Activated T-helper 1 cell treated with anti-CD3 and anti-CD28 coated beads, Interleukin-12 subunit alpha, Interleukin-12 subunit beta, Interleukin-2, Interleukin-4 antibody, amounts not matched to agents 30 ng/mL and 10 ng/mL and 1 ng/mL, durations not matched to agents 14 hours and 24 hours and 36 hours (primary cell): Measurements from ENCODE around the gene AP4S1. TPM values are rescaled to one million over a fixed set of nuclear protein-coding genes. Genes with fewer than 3 reads are reported as not detected.
"Not testable (repeated sequence)": the region's sequence is repeated elsewhere in the genome, so short reads cannot be mapped to it uniquely, and the experiment has no call there.

Experiments
- DNase-seq: peaks from one replicate; pipeline ENCODE4 v3.0.0; 2021; ENCODE audit warnings: low spot score
- H3K27ac Mint-ChIP-seq: one replicate; pipeline ENCODE4 v1.8.0; 2021; ENCODE audit warnings: mild to moderate bottlenecking, mixed read lengths
- H3K27me3 Mint-ChIP-seq: one replicate; pipeline ENCODE4 v1.8.0; 2022; ENCODE audit warnings: mild to moderate bottlenecking, moderate library complexity, mixed read lengths; ENCODE audit not compliant: insufficient read depth
- H3K36me3 Mint-ChIP-seq: one replicate; pipeline ENCODE4 v1.8.0; 2021; ENCODE audit warnings: low read depth, mixed read lengths
- H3K4me1 Mint-ChIP-seq: one replicate; pipeline ENCODE4 v1.8.0; 2021; ENCODE audit warnings: low read depth, mixed read lengths
- H3K4me3 Mint-ChIP-seq: one replicate; pipeline ENCODE4 v1.8.0; 2021; ENCODE audit warnings: mild to moderate bottlenecking, moderate library complexity, mixed read lengths
- H3K9me3 Mint-ChIP-seq: one replicate; pipeline ENCODE4 v1.8.0; 2021; ENCODE audit warnings: mixed read lengths
- intact Hi-C: fragments of 100-400 bp; cut with micrococcal nuclease; formaldehyde crosslinking; loops from one replicate; pipeline ENCODE4 v1.15.1; 2024
- total RNA-seq: library from RNA; stranded (reverse); gene quantifications from 2 replicates; pipeline ENCODE4 v1.2.3, GENCODE V29; 2022

The AP4S1 gene
- total RNA-seq, 1 donor from 2014 or later = 8.5 TPM

DNA sequence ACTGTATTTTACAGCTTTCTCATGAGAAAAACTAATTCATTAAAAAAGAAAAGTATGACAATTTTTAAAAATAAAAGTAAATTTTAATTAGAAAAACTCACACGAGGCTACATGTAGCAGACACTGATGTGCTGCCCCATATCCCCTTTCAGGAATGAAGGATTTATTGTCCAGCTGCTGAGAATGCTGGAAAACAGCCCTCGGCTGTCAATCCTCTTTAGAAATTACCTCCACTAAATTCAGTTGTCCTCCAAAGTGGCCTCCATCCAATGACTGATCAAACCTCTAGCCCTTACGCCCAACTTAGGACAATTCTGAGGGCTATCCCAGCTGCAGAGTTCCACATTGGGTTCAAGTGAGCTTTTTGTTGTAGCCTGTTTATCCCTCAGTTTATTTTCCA lies 29.8 kb upstream of the AP4S1 start:
- Mint-ChIP-seq H3K27ac (no peak overlapping the region), H3K27me3 (no peaks in the 10 kb centered on the region), H3K4me1 (peaks cover 29% of the 10 kb centered on the region), H3K4me3 (no peak overlapping the region), H3K9me3 (peaks cover 29% of the 10 kb centered on the region), H3K36me3 (peaks cover 28% of the 10 kb centered on the region)
- DNase-seq = no peak
- intact Hi-C loops = loop anchor here (1.0 kb wide), 1 partner anchor 31 kb away; the partner anchor contains the start of gene STRN3

GRCh38 chr14:30996892-30997659 lies 28.4 kb upstream of the AP4S1 start:
- H3K4me1 Mint-ChIP-seq = peaks cover 23% of the 10 kb centered on the region
- H3K27ac Mint-ChIP-seq = no peak overlapping the region
- no peak overlapping the region for H3K4me3 Mint-ChIP-seq
- H3K9me3 Mint-ChIP-seq = peaks cover 30% of the 10 kb centered on the region
- DNase-seq = no peak
- H3K36me3 Mint-ChIP-seq = peaks cover 34% of the 10 kb centered on the region
- no peaks in the 10 kb centered on the region for H3K27me3 Mint-ChIP-seq
- intact Hi-C loops = no loop called here

DNA sequence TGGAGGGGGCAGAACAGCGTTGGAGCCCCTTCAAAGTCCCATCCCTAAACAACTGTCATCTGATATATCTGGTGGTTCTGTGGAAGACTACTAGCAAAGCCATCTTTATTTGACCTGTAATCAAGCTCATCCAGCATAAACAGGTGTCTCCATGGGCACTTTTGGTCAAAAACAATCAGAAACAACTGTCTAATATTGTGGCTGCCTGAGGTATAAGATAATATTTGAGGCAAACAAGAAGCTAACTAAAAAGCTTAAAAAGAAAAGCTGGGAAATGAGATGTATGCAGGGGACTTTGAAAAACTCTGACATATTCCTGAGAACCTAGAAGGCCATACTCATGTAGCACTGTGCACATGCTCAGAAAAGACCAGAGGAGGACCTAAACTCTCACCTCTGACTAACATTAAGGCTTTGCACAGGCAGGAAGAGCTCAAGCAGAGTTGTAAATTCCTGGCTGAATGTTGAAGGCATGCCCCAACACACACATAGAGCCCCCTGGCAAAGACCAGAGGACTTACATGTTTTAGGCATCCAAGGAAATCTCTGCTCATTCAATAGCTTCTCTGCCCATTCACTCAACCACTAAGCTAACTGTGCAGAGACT lies 27.2 kb upstream of the AP4S1 start:
- Mint-ChIP-seq H3K4me3 (no peak overlapping the region), H3K9me3 (peaks cover 30% of the 10 kb centered on the region), H3K36me3 (peaks cover 34% of the 10 kb centered on the region), H3K27me3 (no peaks in the 10 kb centered on the region), H3K27ac (no peak overlapping the region), H3K4me1 (peaks cover 29% of the 10 kb centered on the region)
- intact Hi-C loops = no loop called here
- no peak for DNase-seq

GRCh38 chr14:30999038-30999773 lies 26.2 kb upstream of the AP4S1 start:
- peaks cover 36% of the 10 kb centered on the region for H3K36me3 Mint-ChIP-seq
- H3K27ac Mint-ChIP-seq = no peak overlapping the region
- H3K4me1 Mint-ChIP-seq = peaks cover 29% of the 10 kb centered on the region
- H3K27me3 Mint-ChIP-seq = no peaks in the 10 kb centered on the region
- H3K9me3 Mint-ChIP-seq = peaks cover 30% of the 10 kb centered on the region
- H3K4me3 Mint-ChIP-seq = no peak overlapping the region
- intact Hi-C loops = no loop called here
- DNase-seq = no peak

DNA sequence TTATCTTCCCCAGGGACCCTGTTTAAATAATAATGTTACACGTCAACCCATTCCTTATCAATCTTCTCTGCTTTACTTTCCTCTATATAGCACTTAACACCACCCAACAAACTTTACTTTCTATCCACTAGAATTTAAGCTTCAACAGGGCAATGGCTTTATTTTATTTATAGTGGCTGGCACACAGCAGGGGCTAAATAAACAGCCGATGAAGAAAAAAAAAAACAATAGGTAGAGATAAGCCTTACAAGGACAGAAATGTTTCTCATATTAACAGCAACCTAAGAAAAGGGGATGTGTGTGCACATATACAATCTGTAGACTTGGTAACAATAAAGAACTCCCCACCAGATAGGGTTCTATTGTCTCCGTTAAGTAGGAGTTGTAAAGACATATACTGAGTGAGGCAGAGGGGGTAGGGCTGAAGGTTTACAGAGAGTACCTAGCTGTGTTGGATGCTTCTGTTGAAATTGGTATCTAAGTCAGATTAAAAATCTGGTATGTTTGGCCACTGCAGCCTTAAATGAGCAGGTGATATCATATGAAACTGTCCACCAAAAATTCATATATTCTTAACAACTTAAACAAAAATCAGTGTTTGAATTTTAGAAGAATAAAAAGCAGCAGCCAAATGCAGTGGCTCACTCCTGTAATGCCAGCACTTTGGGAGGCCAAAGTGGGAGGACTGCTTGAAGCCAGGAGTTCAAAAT lies 24.7 kb upstream of the AP4S1 start:
- Mint-ChIP-seq H3K9me3 (peaks cover 30% of the 10 kb centered on the region), H3K4me1 (peaks cover 17% of the 10 kb centered on the region), H3K4me3 (no peak overlapping the region), H3K36me3 (peaks cover 36% of the 10 kb centered on the region), H3K27me3 (no peaks in the 10 kb centered on the region), H3K27ac (no peak overlapping the region)
- intact Hi-C loops = no loop called here
- no peak for DNase-seq

DNA sequence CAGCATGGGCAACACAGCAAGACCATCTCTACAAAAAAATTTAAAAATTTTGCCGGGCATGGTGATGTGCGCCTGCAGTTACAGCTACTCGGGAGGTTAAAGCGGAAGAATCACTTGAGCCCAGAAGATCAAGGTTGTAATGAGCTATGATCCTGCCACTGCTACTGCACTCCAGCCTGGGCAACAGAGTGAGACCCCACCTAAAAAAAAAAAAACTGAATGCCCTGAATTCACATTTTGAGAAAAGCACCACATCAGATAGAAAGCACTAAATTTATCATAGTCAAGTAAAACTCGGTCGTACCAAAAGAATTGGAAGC lies 24.1 kb upstream of the AP4S1 start:
- Mint-ChIP-seq H3K9me3 (peaks cover 30% of the 10 kb centered on the region), H3K4me3 (no peak overlapping the region), H3K36me3 (peaks cover 36% of the 10 kb centered on the region), H3K4me1 (peaks cover 12% of the 10 kb centered on the region), H3K27ac (no peak overlapping the region), H3K27me3 (no peaks in the 10 kb centered on the region)
- intact Hi-C loops = no loop called here
- DNase-seq = no peak

DNA sequence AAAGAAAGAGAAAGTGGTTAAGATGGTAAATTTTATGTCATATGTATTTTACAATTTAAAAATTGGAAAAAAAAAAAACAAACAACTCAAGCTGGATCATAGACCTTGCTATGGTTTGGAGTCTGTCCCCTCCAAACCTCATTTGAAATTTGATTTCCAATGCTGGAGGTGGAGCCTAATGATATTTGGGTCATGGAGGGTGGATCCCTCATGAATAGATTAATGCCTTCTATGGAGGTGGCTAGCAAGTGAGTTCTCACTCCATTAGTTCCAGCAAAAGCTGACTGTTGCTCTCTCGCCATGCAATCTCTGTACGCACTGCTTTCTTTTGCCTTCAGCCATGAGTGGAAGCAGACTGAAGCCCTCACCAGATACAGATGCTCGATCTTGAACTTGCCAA lies 22.2 kb upstream of the AP4S1 start:
- intact Hi-C loops = no loop called here
- H3K4me1 Mint-ChIP-seq = peaks cover 6% of the 10 kb centered on the region
- no peak overlapping the region for H3K4me3 Mint-ChIP-seq
- no peak overlapping the region for H3K27ac Mint-ChIP-seq
- H3K36me3 Mint-ChIP-seq = peaks cover 25% of the 10 kb centered on the region
- DNase-seq = no peak
- H3K27me3 Mint-ChIP-seq = no peaks in the 10 kb centered on the region
- peaks cover 19% of the 10 kb centered on the region for H3K9me3 Mint-ChIP-seq

DNA sequence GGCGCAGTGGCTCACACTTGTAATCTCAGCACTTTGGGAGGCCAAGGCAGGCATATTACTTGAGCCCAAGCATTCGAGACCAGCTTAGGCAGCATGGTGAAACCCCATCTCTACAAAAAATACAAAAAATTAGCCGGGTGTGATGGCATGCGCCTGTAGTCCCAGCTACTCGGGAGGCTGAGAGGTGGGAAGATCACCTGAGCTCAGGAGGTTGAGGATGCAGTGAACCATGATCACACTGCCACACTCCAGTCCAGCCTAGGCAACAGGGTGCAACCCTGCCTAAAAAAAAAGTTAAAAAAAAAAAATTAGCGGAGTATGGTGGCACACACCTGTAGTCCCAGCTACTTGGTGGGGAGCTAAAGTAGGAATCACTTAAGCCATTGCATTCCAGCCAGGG lies 21.4 kb upstream of the AP4S1 start:
- H3K9me3 Mint-ChIP-seq = peaks cover 14% of the 10 kb centered on the region

GRCh38 chr14:31006703-31007102 lies 18.7 kb upstream of the AP4S1 start:
- DNase-seq = no peak
- H3K27me3 Mint-ChIP-seq = no peaks in the 10 kb centered on the region
- no peak overlapping the region for H3K27ac Mint-ChIP-seq
- no peaks in the 10 kb centered on the region for H3K9me3 Mint-ChIP-seq
- intact Hi-C loops = no loop called here
- no peak overlapping the region for H3K4me3 Mint-ChIP-seq
- H3K4me1 Mint-ChIP-seq = peaks cover 6% of the 10 kb centered on the region
- peaks cover 5% of the 10 kb centered on the region for H3K36me3 Mint-ChIP-seq

More for the DNA sequence above, 21.4 kb upstream of the AP4S1 start:
- H3K4me3 Mint-ChIP-seq, DNase-seq, intact Hi-C loops, H3K4me1 Mint-ChIP-seq, H3K27ac Mint-ChIP-seq, H3K27me3 Mint-ChIP-seq: not testable (repeated sequence)
- peaks cover 21% of the 10 kb centered on the region for H3K36me3 Mint-ChIP-seq

GRCh38 chr14:31009836-31010574 lies 15.4 kb upstream of the AP4S1 start:
- no peak for DNase-seq
- Mint-ChIP-seq H3K36me3 (peaks cover 5% of the 10 kb centered on the region), H3K27ac (no peak overlapping the region), H3K4me3 (no peak overlapping the region), H3K27me3 (no peaks in the 10 kb centered on the region), H3K9me3 (no peaks in the 10 kb centered on the region), H3K4me1 (peaks cover 5% of the 10 kb centered on the region)
- intact Hi-C loops = no loop called here

DNA sequence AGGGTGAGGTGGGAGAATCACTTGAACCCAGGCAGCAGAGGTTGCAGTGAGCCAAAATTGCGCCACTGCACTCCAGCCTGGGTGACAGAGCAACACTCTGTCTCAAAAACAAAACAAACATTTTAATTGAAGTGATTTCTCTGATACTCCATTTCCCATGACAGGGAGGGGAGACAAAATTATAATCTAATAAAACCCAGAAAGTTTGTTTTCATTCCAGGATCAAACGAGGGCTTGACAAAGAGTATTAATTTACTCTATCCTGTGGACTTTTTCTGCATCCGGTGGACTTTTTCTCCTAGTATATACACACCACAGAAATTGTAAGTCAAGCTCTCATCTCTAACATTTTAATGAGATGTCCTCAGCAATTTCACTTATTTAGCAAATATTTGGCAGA lies 14.5 kb upstream of the AP4S1 start:
- Mint-ChIP-seq H3K9me3 (no peaks in the 10 kb centered on the region), H3K4me3 (no peak overlapping the region), H3K27me3 (no peaks in the 10 kb centered on the region), H3K4me1 (peaks cover 5% of the 10 kb centered on the region), H3K27ac (no peak overlapping the region), H3K36me3 (peaks cover 5% of the 10 kb centered on the region)
- DNase-seq = no peak
- intact Hi-C loops = no loop called here

GRCh38 chr14:31013841-31014240 lies 11.6 kb upstream of the AP4S1 start:
- H3K27ac Mint-ChIP-seq = no peak overlapping the region
- intact Hi-C loops = no loop called here
- DNase-seq = no peak
- peaks cover 10% of the 10 kb centered on the region for H3K4me1 Mint-ChIP-seq
- H3K9me3 Mint-ChIP-seq = no peaks in the 10 kb centered on the region
- H3K4me3 Mint-ChIP-seq = no peak overlapping the region
- H3K36me3 Mint-ChIP-seq = peaks cover 7% of the 10 kb centered on the region
- H3K27me3 Mint-ChIP-seq = no peaks in the 10 kb centered on the region
